ENCODE results near the gene C17orf100.

Gene C17orf100

DNA sequence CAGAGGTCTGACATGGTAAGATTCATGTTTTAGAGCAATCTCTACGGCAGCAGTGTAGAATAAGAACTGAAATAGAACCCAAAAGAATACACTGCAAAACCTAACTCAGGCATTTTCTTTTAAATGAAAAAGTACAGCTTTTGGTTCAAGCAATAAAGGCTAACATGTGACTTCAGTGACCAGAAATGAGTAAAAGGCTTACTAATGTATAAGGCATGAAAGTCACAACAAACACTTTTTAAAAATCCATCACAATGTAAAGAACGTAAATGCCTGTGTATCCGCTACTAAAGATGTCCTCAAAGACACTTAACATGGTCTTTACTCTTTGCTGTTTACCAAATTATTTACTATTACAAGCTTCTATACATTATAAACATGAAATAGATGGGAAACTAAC lies 27.6 kb upstream of the C17orf100 start:
- DNase-seq (ENCODE audit: low read depth), result no peak
- H3K4me3 ChIP-seq (replicated peaks; ENCODE audit: low read depth, low read length), result no peak overlapping the region
- TF ChIP-seq, protein P1, sequence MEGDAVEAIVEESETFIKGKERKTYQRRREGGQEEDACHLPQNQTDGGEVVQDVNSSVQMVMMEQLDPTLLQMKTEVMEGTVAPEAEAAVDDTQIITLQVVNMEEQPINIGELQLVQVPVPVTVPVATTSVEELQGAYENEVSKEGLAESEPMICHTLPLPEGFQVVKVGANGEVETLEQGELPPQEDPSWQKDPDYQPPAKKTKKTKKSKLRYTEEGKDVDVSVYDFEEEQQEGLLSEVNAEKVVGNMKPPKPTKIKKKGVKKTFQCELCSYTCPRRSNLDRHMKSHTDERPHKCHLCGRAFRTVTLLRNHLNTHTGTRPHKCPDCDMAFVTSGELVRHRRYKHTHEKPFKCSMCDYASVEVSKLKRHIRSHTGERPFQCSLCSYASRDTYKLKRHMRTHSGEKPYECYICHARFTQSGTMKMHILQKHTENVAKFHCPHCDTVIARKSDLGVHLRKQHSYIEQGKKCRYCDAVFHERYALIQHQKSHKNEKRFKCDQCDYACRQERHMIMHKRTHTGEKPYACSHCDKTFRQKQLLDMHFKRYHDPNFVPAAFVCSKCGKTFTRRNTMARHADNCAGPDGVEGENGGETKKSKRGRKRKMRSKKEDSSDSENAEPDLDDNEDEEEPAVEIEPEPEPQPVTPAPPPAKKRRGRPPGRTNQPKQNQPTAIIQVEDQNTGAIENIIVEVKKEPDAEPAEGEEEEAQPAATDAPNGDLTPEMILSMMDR (IDR thresholded peaks at IDR 0.05; ENCODE audit: low read length, missing control alignments), result no peak

DNA sequence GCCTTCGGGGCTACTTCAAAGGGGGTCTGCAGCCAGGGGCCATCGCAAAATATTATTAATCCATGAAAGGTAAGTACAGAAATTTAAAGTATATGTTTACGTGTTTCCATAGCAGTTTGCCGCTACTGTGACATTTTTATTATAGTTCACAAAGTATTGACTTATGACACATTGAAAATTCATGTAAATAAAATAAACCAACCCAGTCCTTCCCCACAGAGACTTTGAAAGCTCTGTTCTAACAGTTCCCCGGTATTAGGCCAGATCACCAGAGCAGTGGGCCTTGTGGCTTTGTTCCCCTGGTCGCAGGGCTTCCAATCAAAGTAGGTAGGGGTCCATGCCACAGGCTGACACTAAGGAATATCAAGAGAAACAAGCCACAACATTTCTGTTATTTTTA lies 24.9 kb upstream of the C17orf100 start:
- no peak overlapping the region for H3K4me3 ChIP-seq (replicated peaks; ENCODE audit: low read depth, low read length)
- DNase-seq (ENCODE audit: low read depth), result no peak
- TF ChIP-seq, protein P1 (IDR thresholded peaks at IDR 0.05; ENCODE audit: low read length, missing control alignments), result no peak

DNA sequence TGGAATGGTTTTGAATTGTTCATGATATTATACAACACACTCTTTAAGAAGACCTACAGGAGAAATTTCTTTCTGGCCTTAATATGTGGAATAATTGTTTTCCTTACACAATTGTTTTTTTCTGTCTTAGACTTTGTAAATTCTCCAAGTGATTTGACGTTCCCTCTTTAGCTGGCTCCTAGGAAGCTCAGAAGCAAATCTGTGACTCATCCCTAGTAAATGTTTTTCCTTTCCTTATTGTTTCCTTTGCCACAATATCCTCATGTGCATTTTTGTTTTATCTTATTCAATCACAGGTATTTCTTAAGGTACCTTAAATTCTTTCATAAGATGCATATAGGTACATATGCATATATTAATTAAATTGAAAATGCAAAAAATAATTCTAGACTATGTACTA lies 24.5 kb upstream of the C17orf100 start:
- H3K4me3 ChIP-seq (replicated peaks; ENCODE audit: low read depth, low read length), result no peak overlapping the region
- TF ChIP-seq, protein P1 (IDR thresholded peaks at IDR 0.05; ENCODE audit: low read length, missing control alignments), result no peak

DNA sequence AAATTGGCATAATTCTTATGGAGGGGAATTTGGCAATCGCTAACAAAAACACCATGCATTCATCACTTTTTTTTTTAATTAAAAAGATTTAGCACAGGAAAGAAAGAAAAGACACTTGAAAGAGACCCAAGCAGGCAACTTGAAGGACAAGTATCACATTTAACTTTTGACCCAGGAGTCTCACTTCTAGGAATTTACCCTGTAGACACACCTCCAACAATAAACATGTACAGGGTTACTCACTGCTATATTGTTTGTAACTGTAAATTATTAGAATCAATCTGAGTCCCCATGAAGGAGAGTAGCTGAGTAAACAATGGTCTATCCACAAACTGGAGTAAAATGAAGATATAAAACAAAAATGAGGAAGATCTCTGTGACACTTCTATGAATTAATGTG lies 21.2 kb upstream of the C17orf100 start:
- TF ChIP-seq, protein P1 (IDR thresholded peaks at IDR 0.05; ENCODE audit: low read length, missing control alignments), result no peak

More for the DNA sequence above, 24.5 kb upstream of the C17orf100 start:
- DNase-seq (ENCODE audit: low read depth), result peak; percentile 45

DNA sequence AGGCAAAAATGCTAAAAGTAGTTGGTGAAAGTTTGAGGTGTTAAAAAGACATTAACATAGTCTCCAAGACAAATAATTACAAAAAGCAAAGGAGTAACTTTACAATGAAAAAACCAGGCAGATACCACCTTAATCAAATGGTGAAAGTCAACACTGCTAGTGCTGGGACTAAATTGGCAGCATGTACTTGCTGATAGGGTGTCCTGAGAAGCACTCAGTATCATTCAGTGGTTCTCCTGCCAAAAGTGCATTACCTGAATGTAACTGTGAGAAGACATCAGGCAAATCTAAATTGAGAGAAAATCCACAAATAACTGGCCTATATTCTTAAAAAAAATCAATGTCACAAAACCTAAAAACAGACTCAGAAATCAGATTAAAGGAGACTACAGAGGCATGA lies 19.0 kb upstream of the C17orf100 start:
- TF ChIP-seq, protein P1 (IDR thresholded peaks at IDR 0.05; ENCODE audit: low read length, missing control alignments), result no peak
- DNase-seq (ENCODE audit: low read depth), result no peak

More for the DNA sequence above, 21.2 kb upstream of the C17orf100 start:
- DNase-seq (ENCODE audit: low read depth), result no peak
- no peak overlapping the region for H3K4me3 ChIP-seq (replicated peaks; ENCODE audit: low read depth, low read length)

DNA sequence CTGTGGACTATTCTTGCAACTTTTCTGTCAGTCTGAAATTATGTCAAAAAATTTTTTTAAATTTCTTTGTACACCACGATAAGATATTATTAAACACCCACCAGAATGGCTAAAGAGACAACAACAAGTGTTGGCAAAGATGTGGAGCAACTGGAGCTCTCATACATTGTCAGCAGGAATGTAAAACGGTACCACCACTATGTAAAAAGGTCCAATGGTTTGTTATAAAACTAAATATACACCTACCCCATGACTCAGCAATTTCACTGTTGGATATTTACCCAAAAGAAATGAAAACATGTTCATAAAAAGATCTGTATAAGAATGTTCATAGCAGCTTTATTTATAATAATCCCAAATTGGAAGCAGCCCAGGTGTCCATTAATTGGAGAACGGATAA lies 18.3 kb upstream of the C17orf100 start:
- TF ChIP-seq, protein P1 (IDR thresholded peaks at IDR 0.05; ENCODE audit: low read length, missing control alignments), result no peak
- no peak for DNase-seq (ENCODE audit: low read depth)
- no peak overlapping the region for H3K4me3 ChIP-seq (replicated peaks; ENCODE audit: low read depth, low read length)

More for the DNA sequence above, 19.0 kb upstream of the C17orf100 start:
- no peak overlapping the region for H3K4me3 ChIP-seq (replicated peaks; ENCODE audit: low read depth, low read length)

DNA sequence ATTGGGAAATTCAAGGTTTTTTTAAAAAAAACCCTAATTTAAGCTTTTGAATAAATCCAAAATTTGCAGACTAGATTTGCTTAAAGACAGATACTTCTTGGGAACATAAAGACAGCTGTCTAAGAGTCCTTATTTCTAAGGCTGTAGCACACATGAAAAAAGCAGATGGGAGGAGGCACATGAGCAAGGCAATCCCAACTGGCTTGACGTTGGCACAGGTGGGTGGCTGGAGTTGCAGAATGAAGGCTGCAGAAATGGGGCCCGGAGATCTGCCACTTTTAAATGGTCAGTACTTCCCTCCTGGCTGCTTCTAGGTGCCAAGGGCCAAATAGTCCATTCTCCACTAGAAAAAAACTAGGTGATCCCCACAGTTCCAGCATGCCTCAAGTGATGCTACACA lies 15.5 kb upstream of the C17orf100 start:
- TF ChIP-seq, protein P1 (IDR thresholded peaks at IDR 0.05; ENCODE audit: low read length, missing control alignments), result no peak
- no peak overlapping the region for H3K4me3 ChIP-seq (replicated peaks; ENCODE audit: low read depth, low read length)
- no peak for DNase-seq (ENCODE audit: low read depth)

Data from fibroblast of pulmonary artery (primary cell).